PC-9 (cell line): ENCODE data around the gene NELFCD. TPM values are rescaled to one million over a fixed set of nuclear protein-coding genes. Genes with fewer than 3 reads are reported as not detected.
A peak's percentile ranks its signal among the peaks of the same experiment; 100 is the strongest.

ENCODE experiments used
- BruUV-seq: library from RNA; stranded (reverse); fragments of 400-500 nt; replicated peaks from 2 replicates; lab custom pipeline; 2021; lab: Mats Ljungman, UMichigan
- CTCF ChIA-PET: fragments of 300-600 bp; sonication (Branson Sonifier 250); formaldehyde crosslinking; loops from one replicate; lab custom pipeline; 2022; ENCODE audit warnings: antibody characterized with exemption; lab: Charles Lee
- POLR2A ChIA-PET: fragments of 300-600 bp; sonication (Branson Sonifier 250); formaldehyde crosslinking; loops from one replicate; lab custom pipeline; 2022; ENCODE audit warnings: antibody characterized with exemption; ENCODE audit not compliant: unreplicated experiment; lab: Charles Lee
- DNase-seq, 2 experiments: peaks; one replicate each; pipeline versions ENCODE4 v3.0.0 to v3.0.0-alpha.2; 2015 to 2022; ENCODE audit warnings: mixed read lengths in 1 of 2
- H2AFZ ChIP-seq: fragments of 200-600 bp; sonication (generic); 2 replicates; pipeline ENCODE4 v1.8.1; 2017; ENCODE audit warnings: antibody characterized with exemption
- H3F3A ChIP-seq: fragments of 200-600 bp; sonication (generic); 2 replicates; pipeline ENCODE4 v1.8.1; 2017; ENCODE audit warnings: antibody characterized with exemption, mild to moderate bottlenecking, low read depth; ENCODE audit not compliant: insufficient read depth
- H3K27ac ChIP-seq: fragments of 200-600 bp; sonication (generic); 2 replicates; pipeline ENCODE4 v1.6.1; 2016; ENCODE audit warnings: mixed run types
- H3K27me3 ChIP-seq: fragments of 200-600 bp; sonication (generic); 2 replicates; pipeline ENCODE4 v1.6.1; 2016; ENCODE audit warnings: low read depth, mixed run types; ENCODE audit not compliant: insufficient read depth
- H3K36me3 ChIP-seq: fragments of 200-600 bp; sonication (generic); 2 replicates; pipeline ENCODE4 v1.6.1; 2016; ENCODE audit warnings: low read depth, mixed run types
- H3K4me1 ChIP-seq: fragments of 200-600 bp; sonication (generic); replicated peaks from 2 replicates; pipeline ENCODE4 v1.6.1; 2016; ENCODE audit warnings: mixed run types; ENCODE audit not compliant: insufficient read depth
- H3K4me2 ChIP-seq: fragments of 200-600 bp; sonication (generic); 2 replicates; pipeline ENCODE4 v1.6.1; 2017; ENCODE audit warnings: mixed run types
- H3K4me3 ChIP-seq: fragments of 200-600 bp; sonication (generic); 2 replicates; pipeline ENCODE4 v1.6.1; 2016; ENCODE audit warnings: mixed run types
- H3K79me2 ChIP-seq: fragments of 200-600 bp; sonication (generic); 2 replicates; pipeline ENCODE4 v1.6.1; 2017; ENCODE audit warnings: low read depth, mixed run types
- H3K9me2 ChIP-seq: fragments of 200-600 bp; sonication (generic); 2 replicates; pipeline ENCODE4 v1.8.1; 2017; ENCODE audit warnings: mild to moderate bottlenecking; ENCODE audit not compliant: insufficient read depth
- H3K9me3 ChIP-seq: fragments of 200-600 bp; sonication (generic); 2 replicates; pipeline ENCODE4 v1.8.1; 2016; ENCODE audit warnings: low read depth; ENCODE audit not compliant: insufficient read depth
- H4K20me1 ChIP-seq: fragments of 200-600 bp; sonication (generic); 2 replicates; pipeline ENCODE4 v1.8.1; 2017; ENCODE audit not compliant: insufficient read depth
- EZH2 ChIP-seq: fragments of 200-600 bp; sonication (generic); IDR thresholded peaks from 2 replicates; pipeline ENCODE4 v1.8.0; 2017; ENCODE audit warnings: antibody characterized with exemption, low read depth
- intact Hi-C: fragments of 100-400 bp; cut with micrococcal nuclease; formaldehyde crosslinking; loops from one replicate; pipeline ENCODE4 v1.10.0; 2022; ENCODE audit not compliant: unreplicated experiment
- total RNA-seq: library from RNA; stranded (reverse); gene quantifications from 2 replicates; pipeline ENCODE4 v1.2.3, GENCODE V29; 2021
- TF ChIP-seq, protein P1 (sequence below): fragments of 200-600 bp; sonication (generic); conservative IDR thresholded peaks from 2 replicates; pipeline ENCODE4 v1.6.1; 2017; ENCODE audit warnings: mixed run types, antibody characterized with exemption, mild to moderate bottlenecking, moderate library complexity

NELFCD gene
- total RNA-seq, 1 experiment from 2014 or later: 130 TPM

DNA sequence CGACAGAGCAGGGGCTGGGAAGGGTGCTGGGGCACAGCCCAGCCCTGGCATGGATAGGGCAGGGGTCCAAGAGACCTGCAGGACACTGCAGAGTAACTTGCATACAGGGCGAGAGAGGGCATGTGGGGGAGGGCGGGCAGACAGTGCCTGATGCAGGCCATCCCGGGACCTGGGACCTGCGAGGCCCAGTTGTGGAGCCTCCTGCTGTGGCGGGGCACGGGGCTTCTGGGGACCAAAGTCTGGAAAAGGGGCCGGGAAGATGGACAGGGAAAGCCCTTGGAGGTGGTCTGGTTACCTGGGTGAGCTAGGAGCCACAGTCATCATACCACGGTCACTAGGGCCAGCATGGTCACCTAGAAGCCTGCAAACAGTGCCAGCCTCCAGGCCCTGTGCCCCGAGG lies 37.8 kb downstream of the NELFCD start:
- no TSS peak for BruUV-seq
- H3K4me2 ChIP-seq: no peak overlapping the region
- H3K27me3 ChIP-seq: no peaks in the 10 kb centered on the region
- no peak overlapping the region for H2AFZ ChIP-seq
- H3K4me1 ChIP-seq: peaks cover 36% of the 10 kb centered on the region
- H3K9me3 ChIP-seq: no peaks in the 10 kb centered on the region
- H3K27ac ChIP-seq: no peak overlapping the region
- H3K4me3 ChIP-seq: no peak overlapping the region
- H4K20me1 ChIP-seq: no peaks in the 10 kb centered on the region
- ChIA-PET POLR2A (no interaction called here), CTCF (no interaction called here)
- TF ChIP-seq, protein P1, sequence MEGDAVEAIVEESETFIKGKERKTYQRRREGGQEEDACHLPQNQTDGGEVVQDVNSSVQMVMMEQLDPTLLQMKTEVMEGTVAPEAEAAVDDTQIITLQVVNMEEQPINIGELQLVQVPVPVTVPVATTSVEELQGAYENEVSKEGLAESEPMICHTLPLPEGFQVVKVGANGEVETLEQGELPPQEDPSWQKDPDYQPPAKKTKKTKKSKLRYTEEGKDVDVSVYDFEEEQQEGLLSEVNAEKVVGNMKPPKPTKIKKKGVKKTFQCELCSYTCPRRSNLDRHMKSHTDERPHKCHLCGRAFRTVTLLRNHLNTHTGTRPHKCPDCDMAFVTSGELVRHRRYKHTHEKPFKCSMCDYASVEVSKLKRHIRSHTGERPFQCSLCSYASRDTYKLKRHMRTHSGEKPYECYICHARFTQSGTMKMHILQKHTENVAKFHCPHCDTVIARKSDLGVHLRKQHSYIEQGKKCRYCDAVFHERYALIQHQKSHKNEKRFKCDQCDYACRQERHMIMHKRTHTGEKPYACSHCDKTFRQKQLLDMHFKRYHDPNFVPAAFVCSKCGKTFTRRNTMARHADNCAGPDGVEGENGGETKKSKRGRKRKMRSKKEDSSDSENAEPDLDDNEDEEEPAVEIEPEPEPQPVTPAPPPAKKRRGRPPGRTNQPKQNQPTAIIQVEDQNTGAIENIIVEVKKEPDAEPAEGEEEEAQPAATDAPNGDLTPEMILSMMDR: no peak
- no peak for TF ChIP-seq EZH2
- H3F3A ChIP-seq: peaks cover 29% of the 10 kb centered on the region
- DNase-seq: no peak
- intact Hi-C loops: no loop called here
- H3K79me2 ChIP-seq: no peaks in the 10 kb centered on the region
- no peaks in the 10 kb centered on the region for H3K36me3 ChIP-seq
- H3K9me2 ChIP-seq: no peaks in the 10 kb centered on the region

DNA sequence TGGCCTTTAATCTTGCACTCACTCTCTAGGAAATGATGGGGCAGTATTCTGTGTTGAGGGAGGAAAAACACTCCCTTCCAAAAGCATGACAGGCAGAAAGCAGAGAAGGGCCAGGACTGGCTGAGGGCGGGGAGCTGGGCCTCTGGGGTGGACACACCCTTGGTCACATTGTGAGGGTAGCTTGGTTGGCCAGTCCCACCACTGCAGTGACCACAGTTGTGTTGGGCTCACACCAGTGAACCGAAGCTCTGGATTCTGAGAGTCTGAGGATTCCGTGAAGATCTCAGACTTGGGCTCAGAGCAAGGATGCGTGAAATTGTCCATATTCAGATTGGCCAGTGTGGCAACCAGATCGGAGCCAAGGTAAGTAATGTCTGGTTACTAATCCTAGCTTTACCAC lies 38.2 kb downstream of the NELFCD start, which contains the start of gene TUBB1:
Gene TUBB1, plus strand, starts transcription at position 213 of the 400 bp plus-strand sequence. Its CDS starts 94 bp downstream, at position 307.
- H3K79me2 ChIP-seq: 0 out of 2 replicates have a peak, but pooled peaks cover 2% of the 10 kb centered on the region
- intact Hi-C loops: no loop called here
- H3K4me2 ChIP-seq: no peak within 1 kb of the TSS
- ChIA-PET POLR2A (interaction anchor here (0.7 kb wide), 1 partner anchor 659 kb away, joined by 4 read pairs; no protein-coding TSS in a partner anchor), CTCF (no interaction called here)
- TF ChIP-seq EZH2: no peak
- TF ChIP-seq, protein P1: no peak
- H3K4me1 ChIP-seq: peaks cover 36% of the 10 kb centered on the region
- no peaks in the 10 kb centered on the region for H3K9me3 ChIP-seq
- DNase-seq: no peak
- peaks cover 29% of the 10 kb centered on the region for H3F3A ChIP-seq
- no peaks in the 10 kb centered on the region for H3K36me3 ChIP-seq
- no peaks in the 10 kb centered on the region for H3K27me3 ChIP-seq
- no peak within 1 kb of the TSS for H3K4me3 ChIP-seq
- no TSS peak for BruUV-seq
- H3K27ac ChIP-seq: no peak within 1 kb of the TSS
- H4K20me1 ChIP-seq: no peaks in the 10 kb centered on the region
- H3K9me2 ChIP-seq: no peaks in the 10 kb centered on the region
- H2AFZ ChIP-seq: no peak within 1 kb of the TSS

DNA sequence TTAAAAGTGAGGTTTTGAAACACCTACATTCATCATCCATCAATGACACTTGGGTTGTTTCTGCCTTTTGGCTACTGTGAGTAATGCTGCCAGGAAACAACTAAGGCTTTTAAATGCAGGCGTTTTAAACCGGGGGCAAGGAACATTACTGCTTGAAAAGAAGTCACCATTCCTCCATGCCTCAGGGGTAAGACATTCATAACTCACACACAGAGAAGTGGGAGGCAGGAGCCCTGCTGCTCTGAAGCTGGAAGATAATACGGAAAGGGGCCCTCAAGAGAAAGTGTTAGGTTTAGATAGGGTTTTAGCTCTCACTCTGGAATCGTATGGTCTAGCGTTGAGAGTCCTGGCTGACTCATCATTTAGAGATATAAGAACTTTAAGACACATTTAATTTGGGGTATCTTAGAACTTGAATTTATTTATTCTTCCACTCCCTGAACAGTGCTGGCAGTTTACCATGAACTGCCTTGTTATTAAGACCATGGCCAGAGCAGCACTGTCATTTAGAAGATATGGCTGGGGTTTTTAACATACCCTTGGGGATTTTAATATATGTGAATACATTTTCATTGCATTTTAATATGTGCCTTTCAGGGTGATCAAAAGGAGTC lies 40.0 kb downstream of the NELFCD start:
- peak in 1 of 2 experiments; percentile 91 for DNase-seq
- ChIA-PET CTCF (no interaction called here), POLR2A (interaction anchor here (0.6 to 0.7 kb wide), 2 partner anchors 10 to 15 kb away, joined by 4 read pairs; no protein-coding TSS in a partner anchor)
- peak overlapping the region; percentile 72 for H3K4me2 ChIP-seq
- H3K4me1 ChIP-seq: peaks cover 36% of the 10 kb centered on the region
- H3K9me2 ChIP-seq: no peaks in the 10 kb centered on the region
- no TSS peak for BruUV-seq
- H3F3A ChIP-seq: peaks cover 29% of the 10 kb centered on the region
- no peaks in the 10 kb centered on the region; the same call in 1 of the 2 replicates for H4K20me1 ChIP-seq
- H3K36me3 ChIP-seq: peaks cover 14% of the 10 kb centered on the region; the same call in 1 of the 2 replicates
- H3K4me3 ChIP-seq: peak overlapping the region; percentile 12; the same call in 1 of the 2 replicates
- no peak overlapping the region for H2AFZ ChIP-seq
- no peak for TF ChIP-seq EZH2
- TF ChIP-seq, protein P1: no peak
- peak overlapping the region; percentile 69 for H3K27ac ChIP-seq
- H3K9me3 ChIP-seq: no peaks in the 10 kb centered on the region
- intact Hi-C loops: no loop called here
- peaks cover 13% of the 10 kb centered on the region; the same call in 1 of the 2 replicates for H3K79me2 ChIP-seq
- H3K27me3 ChIP-seq: no peaks in the 10 kb centered on the region
